Activated CD4-positive, CD25-positive, alpha-beta regulatory T cell treated with anti-CD3 and anti-CD28 coated beads, Interleukin-2, amount 50 U/mL, for 72 hours (primary cell): ENCODE results near the gene DDR1.
"Not testable (repeated sequence)": the region's sequence is repeated elsewhere in the genome, so short reads cannot be mapped to it uniquely, and the experiment has no call there.

Experiments used
- DNase-seq: peaks from one replicate; pipeline ENCODE4 v3.0.0; 2021

Gene DDR1

DNA sequence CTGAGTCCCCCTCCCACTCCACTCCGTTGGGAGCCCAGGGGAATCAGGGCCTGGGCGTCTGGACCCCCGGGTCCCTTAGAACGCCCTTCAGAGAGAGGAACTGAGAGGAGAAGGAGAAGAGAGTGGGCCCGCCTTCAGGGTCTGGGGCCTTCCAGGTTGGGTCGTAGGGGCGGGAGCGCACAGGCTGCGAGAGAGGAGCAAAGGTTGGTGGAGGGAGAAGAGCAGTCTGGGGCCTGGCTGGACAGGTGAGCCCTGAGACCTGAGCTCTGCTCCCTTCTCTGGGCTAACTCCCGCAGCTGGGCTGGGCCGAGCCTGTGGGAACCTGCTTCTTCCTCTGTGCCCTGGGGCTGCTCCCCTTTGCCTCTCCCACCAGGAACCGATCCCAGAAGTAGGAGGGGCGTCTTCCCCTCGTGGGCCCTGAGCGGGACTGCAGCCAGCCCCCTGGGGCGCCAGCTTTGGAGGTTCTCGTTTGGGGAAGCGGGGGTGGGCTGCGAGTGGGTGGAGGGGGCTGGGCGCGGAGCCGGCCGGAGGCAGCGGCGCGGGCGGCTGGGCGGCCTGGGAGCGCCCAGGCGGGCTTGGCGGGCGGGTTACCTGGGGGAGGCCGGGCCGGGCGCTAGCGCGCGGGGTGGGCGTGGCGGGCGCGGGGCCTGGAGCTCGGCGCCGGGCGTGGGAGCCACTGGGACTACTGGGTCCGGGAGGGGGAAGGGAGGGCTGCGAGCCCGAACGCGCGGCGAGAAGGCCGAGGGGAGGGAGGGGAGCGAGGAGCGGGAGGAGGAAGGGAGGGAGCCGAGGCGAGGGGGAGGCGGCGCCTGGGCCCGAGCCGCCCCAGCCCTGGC lies at the start of gene DDR1:
DDR1 (plus strand) TSS at position 835 of the 836 bp plus-strand sequence. CDS start 4,211 bp downstream, outside the sequence.
- peak; percentile 40 for DNase-seq

DNA sequence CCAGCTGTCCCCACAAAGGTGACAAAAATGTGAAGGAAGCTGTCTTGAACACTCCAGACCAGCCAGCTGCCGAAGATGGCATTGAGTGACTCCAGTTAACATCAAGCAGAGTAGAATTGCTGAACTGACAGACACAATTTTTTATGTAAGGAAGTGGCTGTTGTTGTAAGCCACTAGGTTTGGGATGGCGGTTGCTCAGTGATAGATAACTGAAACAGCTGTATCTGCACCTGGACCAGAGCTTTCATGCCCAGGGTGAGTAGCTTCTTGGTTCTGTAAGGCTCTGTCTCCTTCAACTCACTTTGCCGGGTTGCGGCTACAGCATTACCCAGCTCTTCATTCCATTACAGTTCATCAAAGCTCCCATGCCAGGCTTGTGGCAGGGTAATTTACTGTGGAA lies 49.7 kb upstream of the DDR1 start:
- DNase-seq: no peak

DNA sequence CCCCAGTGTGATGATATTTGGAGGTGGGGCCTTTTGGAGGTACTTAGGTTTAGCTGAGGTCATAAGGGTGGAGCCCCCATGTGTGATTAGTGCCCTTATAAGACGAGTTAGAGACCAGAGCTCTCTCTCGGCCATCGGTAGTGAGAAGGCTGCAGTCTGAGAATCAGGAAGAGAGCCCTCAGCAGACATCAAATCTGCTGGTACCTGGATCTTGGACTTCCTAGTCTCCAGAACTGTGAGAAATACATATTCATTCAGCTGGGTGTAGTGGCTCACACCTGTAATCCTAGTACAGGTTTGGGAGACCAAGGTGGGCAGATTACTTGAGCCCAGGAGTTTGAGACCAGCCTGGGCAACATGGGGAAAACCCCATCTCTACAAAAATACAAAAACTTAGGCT lies 48.7 kb upstream of the DDR1 start:
- no peak for DNase-seq

DNA sequence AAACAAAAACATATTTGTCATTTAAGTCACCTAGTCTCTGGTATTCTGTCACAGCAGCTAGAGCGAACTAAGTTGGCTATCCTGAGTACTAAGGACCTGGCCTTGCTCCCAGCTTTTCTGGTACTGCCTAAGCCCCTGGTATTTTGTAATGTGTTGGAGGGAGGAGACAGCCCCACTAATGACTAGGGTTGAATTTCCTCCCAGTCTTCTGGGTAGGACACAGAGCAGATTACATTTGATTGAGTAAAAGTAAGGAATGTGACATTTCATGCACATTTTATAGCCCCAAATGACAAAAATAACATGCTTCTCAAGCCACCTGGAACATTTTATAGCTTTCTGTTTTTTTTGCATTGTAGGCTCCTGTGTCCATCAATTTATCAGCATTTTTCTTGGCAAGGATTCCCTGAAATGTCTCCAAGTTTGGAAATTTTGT lies 47.9 kb upstream of the DDR1 start:
- no peak for DNase-seq

DNA sequence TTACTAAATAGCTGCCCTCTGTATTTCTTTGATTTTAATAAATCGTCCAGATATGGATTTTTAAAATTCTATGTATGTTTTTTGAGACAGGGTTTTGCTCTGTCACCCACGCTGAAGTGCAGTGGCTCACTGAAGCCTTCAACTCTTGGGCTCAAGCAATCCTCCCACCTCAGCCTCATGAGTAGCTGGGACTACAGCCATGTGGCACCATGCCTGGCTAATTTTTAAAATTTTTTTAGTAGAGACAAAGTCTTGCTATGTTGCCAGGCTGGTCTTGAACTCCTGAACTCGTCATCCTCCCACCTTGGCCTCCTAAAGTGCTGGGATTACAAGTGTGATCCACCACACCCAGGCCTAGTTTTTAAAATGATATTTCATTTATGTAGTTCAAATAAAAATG lies 47.4 kb upstream of the DDR1 start:
- DNase-seq: no peak

DNA sequence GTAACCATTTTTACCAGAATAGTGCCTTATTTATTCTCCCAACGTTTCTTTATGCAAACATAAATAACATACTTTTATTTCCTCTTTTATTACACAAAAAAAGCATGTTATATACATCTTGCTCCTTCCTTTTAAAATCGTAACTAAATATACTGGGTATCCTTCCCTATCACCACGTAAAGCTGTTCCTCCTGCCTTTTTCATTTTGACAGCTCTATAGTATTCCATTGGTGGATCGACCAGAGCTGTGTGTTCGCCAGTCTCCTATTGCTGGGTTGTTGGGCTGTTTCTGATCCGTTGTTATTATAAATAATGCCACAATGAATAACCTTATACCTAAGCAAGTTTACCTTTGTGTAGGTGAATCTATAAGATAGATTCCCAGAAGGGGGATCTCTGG lies 46.9 kb upstream of the DDR1 start:
- no peak for DNase-seq

DNA sequence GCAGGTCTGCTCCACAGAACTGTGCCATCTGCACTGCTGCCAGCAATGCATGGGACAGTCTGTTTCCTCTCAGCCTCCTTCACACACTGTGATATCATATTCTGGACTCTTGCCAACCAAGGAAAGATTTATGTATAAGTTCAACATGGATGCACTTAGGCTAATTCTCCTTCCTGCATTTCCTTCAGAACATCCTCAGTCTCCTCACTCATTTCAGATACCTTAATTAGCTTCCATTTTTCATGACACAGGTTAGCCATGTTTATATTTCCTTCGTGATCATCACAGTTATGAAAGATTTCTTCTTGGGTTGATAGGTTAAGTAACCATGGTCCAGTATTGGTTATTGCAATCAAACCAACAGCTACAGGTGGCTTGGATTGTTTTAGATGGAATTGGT lies 46.4 kb upstream of the DDR1 start:
- DNase-seq: no peak

DNA sequence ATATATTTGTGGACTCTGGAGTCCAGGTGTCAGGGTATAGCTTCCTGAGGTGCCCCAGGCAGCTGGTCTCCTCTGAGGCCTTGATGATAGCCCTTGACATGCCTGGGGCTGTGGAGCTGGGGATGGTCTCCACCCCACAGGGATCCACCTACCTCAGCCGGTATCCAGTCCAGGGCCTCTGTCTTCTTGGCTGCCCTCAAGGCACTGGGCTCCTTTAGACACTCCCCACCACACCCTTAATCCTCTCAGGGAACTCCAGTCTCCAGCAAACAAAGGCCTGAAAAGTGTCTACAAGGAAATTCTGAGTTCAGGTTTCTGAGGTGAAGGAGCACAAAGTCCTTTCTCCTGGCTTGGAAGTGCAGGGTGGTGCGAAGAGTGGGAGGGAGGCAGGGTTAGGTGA lies 44.6 kb upstream of the DDR1 start:
- no peak for DNase-seq

DNA sequence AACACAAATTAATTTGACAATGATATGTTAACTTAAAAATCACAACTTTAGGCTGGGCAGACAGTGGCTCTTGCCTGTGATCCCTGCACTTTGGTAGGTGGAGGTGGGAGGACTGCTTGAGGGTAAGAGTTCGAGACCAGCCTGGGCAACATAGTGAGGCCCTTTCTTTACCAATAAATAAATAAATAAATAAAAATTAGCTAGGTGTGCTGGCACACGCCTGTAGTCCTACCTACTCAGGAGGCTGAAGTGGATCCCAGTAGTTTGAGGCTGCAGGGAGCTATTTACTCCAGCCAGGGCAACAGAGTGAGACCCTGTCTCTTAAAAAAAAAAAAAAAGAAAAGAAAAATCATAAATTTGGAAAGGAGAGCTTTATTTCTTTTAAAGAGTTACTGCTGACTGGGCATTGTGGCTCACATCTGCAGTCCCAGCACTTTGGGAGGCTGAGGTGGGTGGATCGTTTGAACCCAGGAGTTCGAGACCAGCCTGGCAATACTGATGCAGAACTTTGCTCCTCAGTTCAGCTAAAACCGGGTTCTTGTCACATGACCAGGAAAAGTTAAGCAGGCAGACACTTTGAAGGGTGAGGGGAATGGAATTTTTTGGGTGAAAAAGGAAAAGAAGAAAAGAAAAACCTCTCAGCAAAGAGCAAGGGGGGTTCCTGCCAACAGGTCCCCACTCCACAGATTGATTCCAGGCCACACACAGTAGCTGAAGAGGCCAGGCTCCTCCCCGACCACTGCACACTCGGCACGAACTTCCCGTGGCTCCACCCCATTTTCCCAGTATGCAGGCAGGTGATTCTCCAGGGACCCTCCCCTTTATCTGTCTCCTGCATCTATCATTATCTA lies 44.0 kb upstream of the DDR1 start:
- no peak for DNase-seq

DNA sequence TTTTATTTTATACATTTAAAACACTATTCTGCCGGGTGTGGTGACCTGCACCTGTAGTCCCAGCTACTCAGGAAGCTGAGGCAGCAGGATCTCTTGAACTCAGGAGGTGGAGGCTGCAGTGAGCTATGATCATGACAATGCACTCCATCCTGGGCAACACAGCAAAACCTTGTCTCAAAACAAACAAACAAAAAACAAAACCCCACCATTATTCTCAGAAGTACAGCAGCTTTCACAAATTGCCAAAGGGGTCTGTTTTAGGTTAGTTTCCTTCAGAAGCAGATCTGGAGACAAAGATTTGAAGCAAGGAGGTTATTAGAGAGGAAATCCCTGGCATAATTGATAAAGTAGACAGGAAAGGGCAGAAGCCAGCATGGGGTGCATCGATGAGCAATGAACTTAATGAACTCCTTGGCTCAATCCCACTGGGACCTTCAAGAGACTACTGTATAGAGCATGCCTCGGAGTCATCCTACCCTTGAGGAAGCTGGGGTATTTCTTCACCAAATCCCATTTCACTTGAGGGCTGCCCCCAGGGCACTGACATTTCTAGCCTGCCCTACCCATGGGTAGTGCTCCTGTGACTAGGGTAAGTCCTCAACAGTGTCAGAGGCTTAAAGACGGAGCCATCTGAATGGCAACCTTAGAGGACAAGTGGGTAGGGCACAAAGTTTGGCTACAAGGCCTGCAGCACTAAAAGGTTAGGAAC lies 43.2 kb upstream of the DDR1 start:
- no peak for DNase-seq

DNA sequence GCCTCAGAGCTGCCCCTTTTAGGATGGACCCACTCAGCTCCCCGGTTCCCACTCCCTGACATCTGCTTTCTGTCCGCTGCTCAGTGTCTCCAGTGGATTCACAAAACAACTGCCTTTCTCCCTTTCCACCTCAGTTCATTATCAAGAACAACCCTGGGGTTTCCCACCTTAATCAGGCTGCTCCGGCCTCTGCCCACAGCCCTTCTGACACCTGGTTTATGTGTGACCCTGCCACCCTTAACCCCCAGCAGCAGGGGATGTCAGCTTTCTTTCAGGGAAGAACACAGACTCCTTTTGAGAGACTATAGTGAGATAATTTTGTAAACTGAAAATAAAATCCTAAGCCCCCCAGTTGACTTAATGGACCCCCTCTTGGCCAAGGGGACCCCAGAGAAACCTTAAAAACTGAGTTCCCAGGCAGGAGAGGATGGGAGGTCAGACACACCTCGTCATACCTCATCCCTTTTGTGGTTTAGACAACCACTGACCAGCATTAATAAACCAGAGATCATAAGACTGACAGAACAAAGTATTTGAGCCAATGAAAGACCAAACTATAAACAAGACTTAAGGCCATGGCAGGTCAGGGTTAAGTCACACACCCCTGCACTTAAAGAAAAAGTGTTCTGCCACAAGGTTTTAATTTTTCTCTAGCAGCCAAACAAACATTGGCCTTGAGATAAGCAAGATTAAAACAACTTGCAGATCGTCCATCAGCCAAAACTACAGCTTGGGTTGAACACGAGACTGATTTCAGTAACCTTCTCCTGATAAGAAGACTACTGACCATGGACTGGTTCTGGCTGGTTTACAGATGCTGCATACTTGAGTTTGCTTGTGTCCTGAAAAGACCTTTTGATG lies 42.4 kb upstream of the DDR1 start:
- DNase-seq: no peak

DNA sequence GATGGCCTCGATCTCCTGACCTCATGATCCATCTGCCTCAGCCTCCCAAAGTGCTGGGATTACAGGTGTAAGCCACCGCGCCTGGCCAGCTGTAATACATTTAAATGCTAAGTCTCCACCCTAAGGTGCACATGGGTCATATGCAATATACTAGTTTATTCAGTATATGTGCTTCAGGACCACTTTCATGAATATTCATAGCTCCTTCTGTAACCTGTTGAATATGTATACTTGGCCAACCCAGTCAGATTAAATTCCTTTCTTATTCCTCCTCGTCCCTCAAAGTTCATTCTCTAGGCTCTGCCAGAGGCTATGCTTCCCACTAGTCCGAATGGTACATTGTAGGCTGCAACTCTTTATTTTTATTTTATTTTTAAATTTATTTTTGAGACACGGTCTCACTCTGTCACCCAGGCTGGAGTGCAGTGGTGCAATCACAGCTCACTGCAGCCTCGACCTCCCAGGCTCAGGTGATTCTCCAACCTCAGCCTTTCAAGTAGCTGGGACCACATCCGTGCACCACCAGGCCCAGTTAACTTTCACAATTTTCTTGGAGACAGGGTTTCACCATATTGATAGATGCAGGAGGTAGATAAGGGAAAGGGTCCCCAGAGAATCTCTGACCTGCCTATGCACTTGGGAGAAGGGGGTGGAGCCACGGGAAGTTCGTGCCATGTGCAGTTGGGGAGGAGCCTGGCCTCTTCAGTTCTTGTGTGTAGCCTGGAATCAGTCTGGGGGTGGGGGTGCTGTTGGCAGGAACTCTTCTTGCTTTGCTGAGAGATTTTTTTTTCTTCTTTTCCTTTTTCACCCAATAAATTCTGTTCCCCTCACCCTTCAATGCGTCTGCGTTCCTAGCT lies 41.3 kb upstream of the DDR1 start:
- no peak for DNase-seq

DNA sequence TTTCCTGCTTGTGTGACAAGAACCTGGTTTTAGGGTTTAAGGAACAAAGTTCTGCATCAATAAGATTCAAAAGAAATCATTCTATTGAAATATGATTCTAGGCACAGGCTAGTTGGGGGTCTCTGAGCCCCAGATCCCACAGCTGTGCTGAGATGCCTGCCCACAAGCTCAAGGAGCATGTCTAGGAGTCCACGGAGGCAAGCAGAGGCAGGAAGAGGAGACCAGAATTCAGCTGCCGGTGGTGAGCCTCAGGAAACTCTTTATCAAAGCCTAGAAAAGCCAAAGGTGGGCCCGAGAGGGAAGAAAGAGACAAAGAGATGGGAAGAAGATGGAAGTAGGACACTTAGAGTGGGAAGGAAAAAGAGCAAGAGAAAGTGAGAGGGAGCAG lies 40.7 kb upstream of the DDR1 start:
- no peak for DNase-seq

DNA sequence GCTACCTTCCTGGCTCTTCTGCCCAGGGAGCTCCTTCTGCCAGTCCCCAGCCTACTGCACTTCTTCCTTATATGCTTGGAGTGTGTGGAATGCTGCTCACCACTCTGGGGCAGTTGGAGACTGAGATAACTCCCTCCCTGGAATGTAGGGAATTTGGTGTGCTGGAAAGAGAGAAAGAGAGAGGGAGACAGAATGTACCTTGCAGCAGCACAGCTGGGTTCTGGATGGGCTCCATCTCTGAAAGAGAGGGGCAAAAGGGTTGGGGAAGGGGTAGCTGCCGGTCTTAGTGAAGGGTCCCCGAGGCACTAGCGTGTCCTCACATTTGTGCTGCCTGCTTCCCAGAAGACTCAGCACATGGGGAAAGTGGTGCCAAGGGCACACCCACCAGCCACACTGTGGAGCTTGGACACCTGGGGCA lies 40.2 kb upstream of the DDR1 start:
- DNase-seq: no peak

DNA sequence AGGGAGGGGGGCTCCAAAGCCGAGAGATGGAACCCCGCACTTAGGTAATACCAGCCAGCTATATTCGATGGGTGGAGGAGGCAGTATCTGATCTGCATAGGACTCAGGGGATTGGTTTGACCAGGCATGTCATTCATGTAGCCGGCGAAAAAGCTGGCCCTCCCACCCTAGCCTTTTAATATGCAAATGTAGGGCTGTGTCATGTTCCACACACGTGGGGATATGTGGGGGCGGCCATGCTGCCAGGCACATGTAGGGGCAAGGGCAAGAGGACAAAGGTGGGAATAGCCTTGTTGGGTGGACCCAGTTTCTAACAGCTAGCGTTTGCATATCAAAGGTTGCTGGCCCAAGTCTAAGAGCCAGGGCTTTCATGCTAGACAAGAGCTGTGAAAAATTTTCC lies 39.1 kb upstream of the DDR1 start:
- DNase-seq: no peak

DNA sequence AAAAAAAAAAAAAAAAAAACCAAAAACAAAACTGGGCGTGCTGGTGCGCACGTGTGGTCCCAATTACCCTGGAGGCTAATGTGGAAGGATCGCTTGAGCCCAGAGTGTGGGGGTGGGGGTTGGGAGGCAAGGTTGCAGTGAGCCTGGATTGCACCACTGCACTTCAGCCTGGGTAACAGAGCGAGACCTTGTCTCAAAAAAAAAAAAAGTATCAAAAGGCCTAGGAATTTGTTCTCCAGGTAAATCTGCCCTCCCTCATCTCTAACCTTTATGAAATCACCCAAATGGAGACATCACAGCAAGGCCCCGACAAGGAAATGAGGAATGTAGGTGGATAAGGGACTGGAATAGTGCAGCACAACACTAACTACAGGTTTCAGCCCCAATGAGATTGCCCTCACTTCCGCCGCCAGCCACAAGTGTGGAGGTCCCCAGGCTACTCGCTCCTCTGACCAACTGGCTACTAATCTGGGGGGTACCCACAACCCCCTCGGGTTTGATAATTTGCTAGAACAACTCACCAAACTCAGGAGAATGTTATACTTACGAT lies 36.8 kb upstream of the DDR1 start:
- no peak for DNase-seq

DNA sequence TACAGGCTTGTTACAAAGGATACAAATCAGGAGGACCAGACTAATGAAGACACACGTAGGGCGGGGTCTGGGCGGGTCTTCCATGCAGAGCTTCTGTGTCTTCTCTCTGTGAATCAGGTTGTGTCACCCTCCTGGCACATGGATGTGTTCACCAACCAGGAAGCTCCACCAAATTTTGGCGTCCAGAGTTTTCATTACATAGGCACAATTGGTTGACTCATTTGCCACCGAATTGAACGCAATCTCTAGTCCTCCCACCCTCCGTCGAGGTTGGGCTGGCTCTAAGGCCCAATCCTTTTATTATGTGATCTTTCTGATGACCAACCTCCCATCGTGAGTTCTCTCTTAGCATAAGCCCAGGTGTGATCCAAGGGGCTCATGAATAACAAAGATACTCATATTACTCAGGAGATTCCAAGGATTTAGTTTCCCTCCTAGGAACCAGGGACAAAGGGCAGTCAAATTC lies 36.3 kb upstream of the DDR1 start:
- no peak for DNase-seq

DNA sequence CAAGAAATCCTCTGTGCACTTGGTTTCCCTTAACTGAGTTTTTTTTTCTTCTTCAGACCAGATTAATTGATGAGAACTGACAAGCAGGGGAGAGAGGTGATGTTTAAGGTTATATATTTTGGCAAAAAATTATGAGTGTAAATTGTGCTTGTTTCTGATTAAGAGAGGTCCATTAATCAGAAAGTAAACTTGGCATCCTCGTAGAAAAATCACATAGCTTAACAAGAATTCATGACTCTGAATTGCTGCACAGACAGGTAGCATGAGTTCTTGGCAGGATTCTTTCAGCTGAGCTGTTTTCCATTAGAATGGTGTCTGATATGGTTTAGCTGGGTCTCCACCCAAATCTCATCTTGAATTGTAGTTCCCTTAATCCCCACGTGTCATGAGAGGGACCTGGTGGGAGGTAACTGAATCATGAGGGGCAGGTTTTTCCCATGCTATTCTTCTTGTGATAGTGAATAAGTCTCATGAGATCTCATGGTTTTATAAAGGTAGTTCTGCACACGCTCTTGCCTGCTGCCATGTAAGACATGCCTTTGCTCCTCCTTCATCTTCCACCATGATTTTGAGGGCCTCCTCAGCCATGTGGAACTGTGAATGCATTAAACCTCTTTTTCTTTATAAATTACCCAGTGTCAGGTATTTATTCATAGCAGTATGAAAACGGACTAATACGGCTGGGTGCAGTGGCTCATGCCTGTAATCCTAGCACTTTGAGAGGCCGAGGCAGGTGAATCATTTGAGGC lies 34.2 kb upstream of the DDR1 start:
- DNase-seq: no peak

DNA sequence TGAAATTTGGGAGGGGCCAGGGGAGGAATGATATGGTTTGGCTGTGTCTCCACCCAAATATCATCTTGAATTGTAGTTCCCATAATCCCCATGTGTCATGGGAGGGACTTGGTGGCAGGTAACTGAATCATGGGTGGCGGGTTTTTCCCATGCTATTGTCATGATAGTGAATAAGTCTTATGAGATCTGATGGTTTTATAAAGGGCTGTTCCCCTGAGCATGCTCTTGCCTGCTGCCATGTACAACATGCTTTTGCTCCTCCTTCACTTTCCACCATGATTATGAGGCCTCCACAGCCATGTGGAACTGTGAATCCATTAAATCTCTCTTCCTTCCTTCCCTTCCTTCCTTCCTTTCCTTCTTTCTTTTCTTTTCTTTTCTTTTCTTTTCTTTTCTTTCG lies 31.9 kb upstream of the DDR1 start:
- DNase-seq: not testable (repeated sequence)
